HepG2 (cell line): ENCODE results near the gene QPCT. TPM values are rescaled to one million over a fixed set of nuclear protein-coding genes. Genes with fewer than 3 reads are reported as not detected.

Experiments used
- ATAC-seq: fragments of 200-7000 bp; cut with Tn5 transposase; 3 replicates; pipeline ENCODE4 v1.9.1; 2020; ENCODE audit warnings: mild to moderate bottlenecking, moderate library complexity
- BruUV-seq: library from RNA; stranded (reverse); fragments of 400-500 nt; replicated peaks from 2 replicates; lab custom pipeline; 2021; lab: Mats Ljungman, UMichigan
- CTCF ChIA-PET: fragments of 300-600 bp; formaldehyde crosslinking; extraction: SDS; loops from one replicate; lab custom pipeline; 2021; ENCODE audit warnings: low total read pairs, inconsistent platforms, low intra/inter-chr PET ratio; lab: Yijun Ruan, JAX
- POLR2A ChIA-PET: fragments of 350-600 bp; sonication (Branson Sonifier 250); formaldehyde crosslinking; loops from one replicate; lab custom pipeline; 2020; ENCODE audit warnings: antibody characterized with exemption, inconsistent platforms; lab: Yijun Ruan, JAX
- DNase-seq: peaks from one replicate; pipeline ENCODE4 v3.0.0-alpha.2; 2015; ENCODE audit warnings: low spot score
- FAIRE-seq: peaks from 3 replicates; lab custom pipeline; 2011; peaks lifted over from hg19 to GRCh38; lab: Jason Lieb, UNC
- H2AFZ ChIP-seq: one replicate; pipeline ENCODE4 v1.6.1; 2011; ENCODE audit warnings: low read length, inconsistent platforms
- H3K27ac ChIP-seq: fragments of 300-600 bp; 3 replicates; pipeline ENCODE4 v1.8.0; 2011; ENCODE audit warnings: mixed run types, mild to moderate bottlenecking, mixed read lengths, low read length, inconsistent platforms; ENCODE audit not compliant: insufficient read depth; ENCODE audit errors: extremely low read length
- H3K27me3 ChIP-seq, 2 experiments: fragments of 200-600 bp in 1 of 2; 2 replicates in 1 of 2; 3 replicates in 1 of 2; pipeline versions ENCODE4 v1.6.0 to v1.8.0; 2011; ENCODE audit warnings: low read length in 2 of 2, mild to moderate bottlenecking in 2 of 2, moderate library complexity in 2 of 2, inconsistent platforms in 1 of 2; ENCODE audit not compliant: insufficient read depth in 2 of 2, control insufficient read depth in 1 of 2
- H3K36me3 ChIP-seq, 2 experiments: fragments of 200-600 bp in 1 of 2; replicated peaks in 1 of 2; 2 replicates in 1 of 2; 3 replicates in 1 of 2; pipeline versions ENCODE4 v1.5.1 to v1.8.0; 2011; ENCODE audit warnings: low read length in 2 of 2, inconsistent platforms in 1 of 2; ENCODE audit not compliant: insufficient read depth in 2 of 2, control insufficient read depth in 1 of 2
- H3K4me1 ChIP-seq: 2 replicates; pipeline ENCODE4 v1.5.1; 2012; ENCODE audit warnings: low read length, inconsistent platforms; ENCODE audit not compliant: insufficient read depth
- H3K4me2 ChIP-seq: 2 replicates; pipeline ENCODE4 v1.6.0; 2011; ENCODE audit warnings: low read depth, low read length, inconsistent platforms
- H3K4me3 ChIP-seq, 3 experiments: fragments of 200-600 bp in 1 of 3; sonication (generic), shearing (Covaris generic) in 1 of 3; replicated peaks in 1 of 3; 2 replicates each; pipeline ENCODE4 v1.5.1; 2011 to 2016; ENCODE audit warnings: low read length in 3 of 3, inconsistent platforms in 2 of 3, low read depth in 2 of 3, mild to moderate bottlenecking in 2 of 3, control low read depth in 1 of 3, mixed read lengths in 1 of 3; ENCODE audit not compliant: insufficient read depth in 1 of 3
- H3K79me2 ChIP-seq: one replicate; pipeline ENCODE4 v1.6.1; 2011; ENCODE audit warnings: low read length, inconsistent platforms; ENCODE audit not compliant: insufficient read depth
- H3K9ac ChIP-seq: 2 replicates; pipeline ENCODE4 v1.6.0; 2011; ENCODE audit warnings: mild to moderate bottlenecking, low read depth, low read length, inconsistent platforms; ENCODE audit not compliant: insufficient read depth
- H3K9me3 ChIP-seq: 2 replicates; pipeline ENCODE4 v1.5.1; 2012; ENCODE audit warnings: mild to moderate bottlenecking, low read length
- H4K20me1 ChIP-seq: 2 replicates; pipeline ENCODE4 v1.6.0; 2011; ENCODE audit warnings: inconsistent platforms, mild to moderate bottlenecking, low read length, moderate library complexity; ENCODE audit not compliant: insufficient read depth
- ARNTL ChIP-seq: sonication (generic); formaldehyde crosslinking; IDR thresholded peaks from 2 replicates; pipeline ENCODE4 v1.4.0; 2020; ENCODE audit warnings: mild to moderate bottlenecking, missing genetic modification reagents
- GTF3A ChIP-seq: sonication (generic); formaldehyde crosslinking; conservative IDR thresholded peaks from 2 replicates; pipeline ENCODE4 v1.4.0; 2020; ENCODE audit warnings: mild to moderate bottlenecking, missing genetic modification reagents
- JARID2 ChIP-seq: sonication (generic); formaldehyde crosslinking; IDR thresholded peaks from 2 replicates; pipeline ENCODE4 v1.8.1; 2023; ENCODE audit warnings: missing genetic modification reagents, inconsistent platforms; ENCODE audit not compliant: insufficient replicate concordance
- MXI1 ChIP-seq: IDR thresholded peaks from 3 replicates; pipeline ENCODE4 v1.6.1; 2012; ENCODE audit warnings: low read depth, low read length, inconsistent platforms, borderline replicate concordance
- ZNF383 ChIP-seq: sonication (generic); formaldehyde crosslinking; IDR thresholded peaks from 2 replicates; pipeline ENCODE4 v1.4.0; 2020; ENCODE audit warnings: missing genetic modification reagents, mild to moderate bottlenecking, borderline replicate concordance
- ZNF549 ChIP-seq: sonication (generic); formaldehyde crosslinking; IDR thresholded peaks from 2 replicates; pipeline ENCODE4 v1.5.0; 2020; ENCODE audit warnings: missing genetic modification reagents
- ZNF557 ChIP-seq: sonication (generic); formaldehyde crosslinking; IDR thresholded peaks from 2 replicates; pipeline ENCODE4 v1.4.0; 2020; ENCODE audit warnings: missing genetic modification reagents
- ZNF644 ChIP-seq: IDR thresholded peaks from 2 replicates; pipeline ENCODE4 v1.6.1; 2016; ENCODE audit warnings: low read depth
- ZNF713 ChIP-seq: sonication (generic); formaldehyde crosslinking; IDR thresholded peaks from 2 replicates; pipeline ENCODE4 v1.4.0; 2020; ENCODE audit warnings: mild to moderate bottlenecking, missing genetic modification reagents
- ZNF891 ChIP-seq: sonication (generic); formaldehyde crosslinking; IDR thresholded peaks from 2 replicates; pipeline ENCODE4 v1.5.0; 2020; ENCODE audit warnings: mild to moderate bottlenecking, missing genetic modification reagents
- WGBS: methylation state at CpG from one replicate; pipeline ENCODE4 v1.1.6; 2017; ENCODE audit warnings: low lambda C conversion rate; 5-methylcytosine and 5-hydroxymethylcytosine counted together
- in situ Hi-C: cut with HindIII; loops from 2 replicates; pipeline ENCODE4 v1.10.0; 2017; ENCODE audit warnings: low pct_unique_long_range_greater_than_20kb; ENCODE audit not compliant: extremely low pct_ligation_motif_present
- intact Hi-C: fragments of 100-400 bp; cut with micrococcal nuclease; formaldehyde crosslinking; loops from one replicate; pipeline ENCODE4 v1.10.0; 2022; ENCODE audit not compliant: unreplicated experiment
- polyA plus RNA-seq, 8 experiments: library from polyadenylated mRNA; depleted of rRNA in 3 of 8; stranded (reverse) in 7 of 8; unstranded in 1 of 8; fragments of >200 nt; fragmentation: Illumina TruSeq in 4 of 8; extraction: Trizol in 4 of 8; gene quantifications; 2 replicates each; pipeline versions ENCODE4 v1.2.1 to v1.2.3, GENCODE V29; 2011 to 2016; ENCODE audit warnings: low read depth in 4 of 8, missing spikeins in 1 of 8, mixed read lengths in 1 of 8; ENCODE audit not compliant: insufficient read depth in 1 of 8
- total RNA-seq, 5 experiments: library from RNA; depleted of rRNA; stranded (reverse); fragments of >200 nt; fragmentation: Illumina TruSeq; extraction: Trizol; gene quantifications; 2 replicates each; pipeline ENCODE4 v1.2.3, GENCODE V29; 2016; ENCODE audit warnings: low read depth in 1 of 5
- TF ChIP-seq, protein P1 (sequence below): sonication (generic); formaldehyde crosslinking; IDR thresholded peaks from one replicate; pipeline ENCODE4 v1.5.1; 2020; ENCODE audit warnings: mild to moderate bottlenecking, missing genetic modification reagents; ENCODE audit errors: not compliant biosample characterization
- TF ChIP-seq, protein P2 (sequence below): sonication (generic); formaldehyde crosslinking; IDR thresholded peaks from 2 replicates; pipeline ENCODE4 v1.5.1; 2020; ENCODE audit warnings: mild to moderate bottlenecking, missing genetic modification reagents
- TF ChIP-seq, protein P3 (sequence below): sonication (generic); formaldehyde crosslinking; conservative IDR thresholded peaks from 2 replicates; pipeline ENCODE4 v1.5.0; 2020; ENCODE audit warnings: missing genetic modification reagents

Gene QPCT
- total and polyA plus RNA-seq, 2 of the 13 experiments (the other 11 are each of a cell fraction or from before 2014, with no cell fraction given): 0.77 to 1.2 TPM

DNA sequence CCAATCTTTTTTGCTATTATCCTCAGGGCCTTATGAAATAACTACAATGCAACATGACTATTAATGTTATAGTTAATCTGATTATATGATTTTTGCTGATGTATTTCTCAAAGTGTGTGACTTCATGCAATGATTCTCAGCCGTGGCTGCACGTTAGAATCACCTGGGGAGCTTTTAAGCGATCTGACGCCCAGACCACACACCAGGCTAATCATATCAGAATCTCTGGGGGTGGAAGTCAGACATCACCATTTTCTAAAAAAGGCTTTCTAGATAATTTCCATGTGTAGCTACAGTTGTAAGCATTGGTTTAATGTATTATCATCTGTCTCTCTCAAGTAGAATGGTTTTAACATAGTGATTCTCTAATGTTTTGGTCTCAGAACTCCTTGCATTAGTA is 5.5 kb upstream of the QPCT start:
- 43% methylated on average over 4 of the region's 4 CpGs for WGBS
- Histone ChIP-seq H3K9me3 (no peaks in the 10 kb centered on the region), H3K36me3 (no peaks in the 10 kb centered on the region), H3K27me3 (peaks cover 0 to 28% of the 10 kb centered on the region in 2 experiments; a peak in 2 of 5 replicates), H3K4me1 (peaks cover 9% of the 10 kb centered on the region), H4K20me1 (no peaks in the 10 kb centered on the region), H3K9ac (no peak overlapping the region), H3K4me2 (no peak overlapping the region), H3K4me3 (no peak overlapping the region), H3K27ac (no peak overlapping the region), H3K79me2 (no peaks in the 10 kb centered on the region), H2AFZ (no peak overlapping the region)
- no TSS peak for BruUV-seq
- POLR2A ChIA-PET: no interaction called here
- ATAC-seq: no peak
- no peak for DNase-seq
- in situ Hi-C loops: no loop called here
- FAIRE-seq: no peak
- CTCF ChIA-PET: no interaction called here
- intact Hi-C loops: loop anchor here (5.0 kb wide), 1 partner anchor 462 kb away; no protein-coding TSS in a partner anchor
- TF ChIP-seq, protein P1, sequence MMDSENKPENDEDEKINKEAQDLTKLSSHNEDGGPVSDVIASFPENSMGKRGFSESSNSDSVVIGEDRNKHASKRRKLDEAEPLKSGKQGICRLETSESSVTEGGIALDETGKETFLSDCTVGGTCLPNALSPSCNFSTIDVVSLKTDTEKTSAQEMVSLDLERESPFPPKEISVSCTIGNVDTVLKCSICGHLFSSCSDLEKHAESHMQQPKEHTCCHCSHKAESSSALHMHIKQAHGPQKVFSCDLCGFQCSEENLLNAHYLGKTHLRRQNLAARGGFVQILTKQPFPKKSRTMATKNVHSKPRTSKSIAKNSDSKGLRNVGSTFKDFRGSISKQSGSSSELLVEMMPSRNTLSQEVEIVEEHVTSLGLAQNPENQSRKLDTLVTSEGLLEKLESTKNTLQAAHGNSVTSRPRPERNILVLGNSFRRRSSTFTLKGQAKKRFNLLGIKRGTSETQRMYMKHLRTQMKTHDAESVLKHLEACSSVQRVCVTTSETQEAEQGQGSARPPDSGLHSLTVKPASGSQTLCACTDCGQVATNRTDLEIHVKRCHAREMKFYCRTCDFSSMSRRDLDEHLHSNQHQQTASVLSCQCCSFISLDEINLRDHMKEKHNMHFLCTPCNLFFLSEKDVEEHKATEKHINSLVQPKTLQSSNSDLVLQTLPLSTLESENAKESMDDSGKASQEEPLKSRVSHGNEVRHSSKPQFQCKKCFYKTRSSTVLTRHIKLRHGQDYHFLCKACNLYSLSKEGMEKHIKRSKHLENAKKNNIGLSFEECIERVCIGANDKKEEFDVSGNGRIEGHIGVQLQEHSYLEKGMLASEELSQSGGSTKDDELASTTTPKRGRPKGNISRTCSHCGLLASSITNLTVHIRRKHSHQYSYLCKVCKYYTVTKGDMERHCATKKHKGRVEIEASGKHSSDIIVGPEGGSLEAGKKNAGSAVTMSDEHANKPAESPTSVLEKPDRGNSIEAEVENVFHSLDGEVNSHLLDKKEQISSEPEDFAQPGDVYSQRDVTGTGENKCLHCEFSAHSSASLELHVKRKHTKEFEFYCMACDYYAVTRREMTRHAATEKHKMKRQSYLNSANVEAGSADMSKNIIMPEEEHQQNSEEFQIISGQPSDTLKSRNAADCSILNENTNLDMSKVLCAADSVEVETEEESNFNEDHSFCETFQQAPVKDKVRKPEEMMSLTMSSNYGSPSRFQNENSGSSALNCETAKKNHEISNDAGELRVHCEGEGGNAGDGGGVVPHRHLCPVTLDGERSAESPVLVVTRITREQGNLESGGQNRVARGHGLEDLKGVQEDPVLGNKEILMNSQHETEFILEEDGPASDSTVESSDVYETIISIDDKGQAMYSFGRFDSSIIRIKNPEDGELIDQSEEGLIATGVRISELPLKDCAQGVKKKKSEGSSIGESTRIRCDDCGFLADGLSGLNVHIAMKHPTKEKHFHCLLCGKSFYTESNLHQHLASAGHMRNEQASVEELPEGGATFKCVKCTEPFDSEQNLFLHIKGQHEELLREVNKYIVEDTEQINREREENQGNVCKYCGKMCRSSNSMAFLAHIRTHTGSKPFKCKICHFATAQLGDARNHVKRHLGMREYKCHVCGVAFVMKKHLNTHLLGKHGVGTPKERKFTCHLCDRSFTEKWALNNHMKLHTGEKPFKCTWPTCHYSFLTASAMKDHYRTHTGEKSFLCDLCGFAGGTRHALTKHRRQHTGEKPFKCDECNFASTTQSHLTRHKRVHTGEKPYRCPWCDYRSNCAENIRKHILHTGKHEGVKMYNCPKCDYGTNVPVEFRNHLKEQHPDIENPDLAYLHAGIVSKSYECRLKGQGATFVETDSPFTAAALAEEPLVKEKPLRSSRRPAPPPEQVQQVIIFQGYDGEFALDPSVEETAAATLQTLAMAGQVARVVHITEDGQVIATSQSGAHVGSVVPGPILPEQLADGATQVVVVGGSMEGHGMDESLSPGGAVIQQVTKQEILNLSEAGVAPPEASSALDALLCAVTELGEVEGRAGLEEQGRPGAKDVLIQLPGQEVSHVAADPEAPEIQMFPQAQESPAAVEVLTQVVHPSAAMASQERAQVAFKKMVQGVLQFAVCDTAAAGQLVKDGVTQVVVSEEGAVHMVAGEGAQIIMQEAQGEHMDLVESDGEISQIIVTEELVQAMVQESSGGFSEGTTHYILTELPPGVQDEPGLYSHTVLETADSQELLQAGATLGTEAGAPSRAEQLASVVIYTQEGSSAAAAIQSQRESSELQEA (CRISPR knock-in tag): no peak
- no peak for TF ChIP-seq GTF3A (CRISPR knock-in tag)
- no peak for TF ChIP-seq ZNF557 (CRISPR knock-in tag)
- no peak for TF ChIP-seq ZNF549 (CRISPR knock-in tag)
- TF ChIP-seq ZNF383 (CRISPR knock-in tag): no peak
- TF ChIP-seq ARNTL (CRISPR knock-in tag): no peak
- no peak for TF ChIP-seq ZNF713 (CRISPR knock-in tag)
- TF ChIP-seq MXI1: no peak
- no peak for TF ChIP-seq JARID2
- TF ChIP-seq ZNF644: no peak
- TF ChIP-seq, protein P2, sequence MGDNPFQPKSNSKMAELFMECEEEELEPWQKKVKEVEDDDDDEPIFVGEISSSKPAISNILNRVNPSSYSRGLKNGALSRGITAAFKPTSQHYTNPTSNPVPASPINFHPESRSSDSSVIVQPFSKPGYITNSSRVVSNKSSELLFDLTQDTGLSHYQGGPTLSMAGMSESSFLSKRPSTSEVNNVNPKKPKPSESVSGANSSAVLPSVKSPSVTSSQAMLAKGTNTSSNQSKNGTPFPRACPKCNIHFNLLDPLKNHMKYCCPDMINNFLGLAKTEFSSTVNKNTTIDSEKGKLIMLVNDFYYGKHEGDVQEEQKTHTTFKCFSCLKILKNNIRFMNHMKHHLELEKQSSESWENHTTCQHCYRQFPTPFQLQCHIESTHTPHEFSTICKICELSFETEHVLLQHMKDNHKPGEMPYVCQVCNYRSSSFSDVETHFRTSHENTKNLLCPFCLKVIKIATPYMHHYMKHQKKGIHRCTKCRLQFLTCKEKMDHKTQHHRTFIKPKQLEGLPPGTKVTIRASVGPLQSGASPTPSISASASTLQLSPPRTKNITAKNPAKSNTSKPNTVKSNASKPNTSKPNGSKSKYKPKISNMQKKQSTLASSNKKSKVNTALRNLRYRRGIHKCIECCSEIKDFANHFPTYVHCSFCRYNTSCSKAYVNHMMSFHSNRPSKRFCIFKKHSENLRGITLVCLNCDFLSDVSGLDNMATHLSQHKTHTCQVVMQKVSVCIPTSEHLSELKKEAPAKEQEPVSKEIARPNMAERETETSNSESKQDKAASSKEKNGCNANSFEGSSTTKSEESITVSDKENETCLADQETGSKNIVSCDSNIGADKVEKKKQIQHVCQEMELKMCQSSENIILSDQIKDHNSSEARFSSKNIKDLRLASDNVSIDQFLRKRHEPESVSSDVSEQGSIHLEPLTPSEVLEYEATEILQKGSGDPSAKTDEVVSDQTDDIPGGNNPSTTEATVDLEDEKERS (CRISPR knock-in tag): no peak
- TF ChIP-seq ZNF891: no peak
- TF ChIP-seq, protein P3, sequence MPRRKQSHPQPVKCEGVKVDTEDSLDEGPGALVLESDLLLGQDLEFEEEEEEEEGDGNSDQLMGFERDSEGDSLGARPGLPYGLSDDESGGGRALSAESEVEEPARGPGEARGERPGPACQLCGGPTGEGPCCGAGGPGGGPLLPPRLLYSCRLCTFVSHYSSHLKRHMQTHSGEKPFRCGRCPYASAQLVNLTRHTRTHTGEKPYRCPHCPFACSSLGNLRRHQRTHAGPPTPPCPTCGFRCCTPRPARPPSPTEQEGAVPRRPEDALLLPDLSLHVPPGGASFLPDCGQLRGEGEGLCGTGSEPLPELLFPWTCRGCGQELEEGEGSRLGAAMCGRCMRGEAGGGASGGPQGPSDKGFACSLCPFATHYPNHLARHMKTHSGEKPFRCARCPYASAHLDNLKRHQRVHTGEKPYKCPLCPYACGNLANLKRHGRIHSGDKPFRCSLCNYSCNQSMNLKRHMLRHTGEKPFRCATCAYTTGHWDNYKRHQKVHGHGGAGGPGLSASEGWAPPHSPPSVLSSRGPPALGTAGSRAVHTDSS (CRISPR knock-in tag): no peak
